Measurements from ENCODE around the gene GRIK5.

GRIK5 gene

DNA sequence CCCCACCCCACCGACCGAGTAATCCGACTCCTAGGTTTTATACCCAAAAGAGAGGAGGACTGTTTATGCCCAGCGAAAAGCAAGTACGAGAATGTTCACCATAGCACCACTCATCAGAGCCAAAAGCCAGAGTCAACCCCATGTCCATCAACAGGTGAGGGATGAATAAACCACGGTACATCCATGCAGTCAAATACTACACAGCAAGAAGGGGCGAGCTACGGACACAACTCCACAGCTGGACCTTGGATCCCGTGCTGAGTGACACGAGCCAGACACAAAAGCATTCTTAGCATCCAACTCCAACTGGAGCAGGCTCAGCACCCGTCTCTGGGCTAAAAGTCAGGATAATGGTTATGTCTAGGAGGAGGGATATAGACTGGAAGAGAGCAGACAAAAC, 98.6 kb downstream of the GRIK5 start:
- no peak for DNase-seq
- no peaks in the 10 kb centered on the region for H3K36me3 Mint-ChIP-seq
- H3K4me1 Mint-ChIP-seq = no peaks in the 10 kb centered on the region
- CTCF ChIA-PET = no interaction called here
- peaks cover 8% of the 10 kb centered on the region for H3K27me3 Mint-ChIP-seq
- no peak overlapping the region for H3K27ac Mint-ChIP-seq
- H3K9me3 Mint-ChIP-seq = no peaks in the 10 kb centered on the region
- H3K4me3 Mint-ChIP-seq = no peak overlapping the region

DNA sequence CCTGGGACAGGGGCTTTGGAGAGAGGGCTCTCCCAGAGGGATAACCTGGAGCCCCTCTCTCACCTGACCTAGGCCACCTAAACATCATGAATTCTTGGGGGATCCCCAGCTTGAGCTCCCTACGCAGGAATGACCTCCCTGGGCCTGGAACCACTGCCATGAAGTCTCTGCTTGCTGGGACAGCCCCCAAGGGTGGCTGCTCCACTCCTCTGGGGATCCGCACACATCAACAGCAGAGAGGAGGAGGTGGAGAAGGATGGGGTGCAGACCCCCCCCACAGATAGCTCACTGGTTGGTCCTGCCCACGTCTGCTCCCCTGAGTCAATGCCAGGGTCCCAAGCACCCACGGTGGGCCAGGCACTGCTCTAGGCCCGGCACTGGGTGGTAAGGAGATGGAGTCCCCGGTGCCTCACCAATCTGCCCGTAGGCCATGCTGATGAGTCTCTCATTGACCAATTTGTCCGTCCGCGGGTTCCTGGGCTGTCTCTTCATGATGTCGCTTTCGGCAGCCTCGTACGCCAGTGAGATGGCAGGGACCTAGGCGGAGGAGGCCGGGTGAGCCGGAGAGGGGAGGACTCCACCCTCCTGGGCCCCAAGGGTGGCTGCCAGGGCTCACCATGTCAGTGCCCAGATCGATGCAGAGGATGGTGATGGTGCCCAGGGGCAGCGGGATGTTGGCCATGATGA, 100.1 kb downstream of the GRIK5 start:
- DNase-seq = no peak
- H3K9me3 Mint-ChIP-seq = no peaks in the 10 kb centered on the region
- CTCF ChIA-PET = no interaction called here
- H3K27me3 Mint-ChIP-seq = peaks cover 13% of the 10 kb centered on the region
- H3K4me3 Mint-ChIP-seq = no peak overlapping the region
- H3K4me1 Mint-ChIP-seq = no peaks in the 10 kb centered on the region
- H3K36me3 Mint-ChIP-seq = no peaks in the 10 kb centered on the region
- no peak overlapping the region for H3K27ac Mint-ChIP-seq

DNA sequence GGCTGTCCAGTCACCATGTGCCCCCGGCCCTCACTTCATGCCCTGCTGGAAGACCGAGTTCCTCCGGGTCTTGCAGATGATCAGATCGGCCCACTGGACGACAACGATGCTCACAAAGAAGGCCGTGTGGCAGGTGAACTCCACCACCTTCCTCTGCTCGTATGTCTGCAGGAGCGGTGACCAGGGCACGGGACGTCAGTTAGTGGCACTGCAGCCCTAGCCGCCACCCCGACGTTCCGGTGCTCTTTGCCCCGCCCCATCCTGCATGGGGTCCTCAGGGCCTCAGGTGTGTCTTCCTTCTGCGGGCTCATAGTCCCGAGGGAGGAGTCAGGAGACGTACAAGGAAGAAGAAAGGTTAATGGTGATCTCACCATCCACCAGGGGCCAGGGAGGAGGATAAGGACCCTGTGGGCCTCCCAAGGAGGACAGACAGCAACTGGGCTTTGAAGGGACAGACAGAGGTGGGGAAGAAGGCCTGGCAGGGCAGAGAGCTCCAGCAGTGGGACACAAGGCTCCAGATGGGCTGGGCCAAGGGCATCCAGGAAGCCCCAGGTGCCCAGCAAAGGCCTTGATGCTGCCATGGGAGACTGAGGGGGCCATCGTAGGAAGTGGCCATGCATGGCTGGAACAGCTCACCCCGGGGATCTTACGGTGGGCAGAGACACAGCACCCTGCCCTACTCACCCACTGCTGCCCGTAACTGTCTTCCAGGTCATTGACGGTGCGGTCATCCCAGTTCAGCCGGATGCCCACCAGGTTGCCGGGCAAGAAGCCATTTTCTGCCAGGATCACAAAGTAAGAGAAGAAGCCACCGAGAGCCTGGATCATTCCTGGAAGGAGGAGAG, 101.0 kb downstream of the GRIK5 start:
- CTCF ChIA-PET = no interaction called here
- Mint-ChIP-seq H3K27me3 (peaks cover 13% of the 10 kb centered on the region), H3K4me1 (no peaks in the 10 kb centered on the region), H3K36me3 (no peaks in the 10 kb centered on the region), H3K9me3 (no peaks in the 10 kb centered on the region), H3K4me3 (no peak overlapping the region), H3K27ac (no peak overlapping the region)
- DNase-seq = no peak

DNA sequence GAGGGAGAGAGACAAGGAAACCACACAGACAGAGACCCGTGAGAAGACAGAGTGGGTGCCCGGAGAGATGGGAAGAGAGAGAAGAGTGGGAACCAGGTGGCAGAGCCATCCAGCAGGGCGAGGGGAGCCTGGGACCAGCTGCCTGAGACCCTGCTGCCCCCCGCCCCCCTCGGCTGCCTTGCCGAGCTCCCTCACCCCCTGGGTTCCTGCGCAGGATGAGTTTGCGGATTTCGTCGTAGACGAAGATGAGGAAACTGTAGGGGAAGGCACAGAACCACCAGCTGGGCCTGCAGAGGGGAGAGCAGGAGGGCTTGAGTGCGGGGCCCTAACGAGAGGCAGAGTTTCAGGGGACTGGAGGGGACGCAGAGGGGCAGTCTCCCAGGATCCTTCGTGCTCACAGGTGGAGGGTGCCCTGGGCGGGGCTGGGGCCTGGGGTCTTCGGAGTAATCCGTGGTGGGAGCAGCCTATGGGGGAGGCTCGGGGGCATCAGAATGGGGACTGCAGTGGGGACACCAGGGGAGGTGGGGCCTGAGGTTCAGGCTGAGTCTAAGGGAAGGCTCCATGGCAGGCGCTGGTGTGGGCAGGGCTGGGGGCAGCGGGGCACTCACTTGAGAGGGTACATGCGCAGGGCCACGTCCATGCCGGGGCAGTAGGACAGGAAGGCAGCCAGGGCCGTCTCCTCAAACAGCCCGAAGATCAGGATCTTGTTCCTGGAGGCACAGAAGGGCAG, 102.8 kb downstream of the GRIK5 start:
- no peak for DNase-seq
- Mint-ChIP-seq H3K4me1 (no peaks in the 10 kb centered on the region), H3K27ac (no peak overlapping the region), H3K27me3 (peaks cover 13% of the 10 kb centered on the region), H3K4me3 (no peak overlapping the region), H3K9me3 (no peaks in the 10 kb centered on the region), H3K36me3 (no peaks in the 10 kb centered on the region)
- CTCF ChIA-PET = no interaction called here

DNA sequence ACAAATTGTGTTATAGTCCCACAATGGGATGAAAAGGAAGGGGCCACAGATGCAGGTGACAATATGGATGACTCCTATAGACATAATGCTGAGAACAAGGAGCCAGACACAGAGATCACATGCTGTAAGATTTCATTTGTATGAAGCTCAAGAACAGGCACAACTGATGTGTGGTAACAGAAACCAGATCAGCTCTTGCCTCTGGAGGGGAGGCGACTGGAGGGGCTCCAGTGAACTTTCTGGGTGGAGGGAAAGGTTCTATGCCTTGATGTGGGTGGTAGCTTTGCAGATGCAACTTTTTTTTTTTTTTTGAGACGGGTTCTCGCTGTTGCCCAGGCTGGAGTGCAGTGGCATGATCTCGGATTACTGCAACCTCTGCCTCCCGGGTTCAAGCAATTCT, 104.9 kb downstream of the GRIK5 start:
- Mint-ChIP-seq H3K4me1 (peaks cover 3% of the 10 kb centered on the region), H3K27me3 (peaks cover 13% of the 10 kb centered on the region), H3K9me3 (no peaks in the 10 kb centered on the region), H3K4me3 (no peak overlapping the region), H3K36me3 (no peaks in the 10 kb centered on the region), H3K27ac (no peak overlapping the region)
- DNase-seq = no peak
- CTCF ChIA-PET = interaction anchor here (1.7 kb wide), 1 partner anchor 70 kb away, joined by 5 read pairs; no protein-coding TSS in a partner anchor

DNA sequence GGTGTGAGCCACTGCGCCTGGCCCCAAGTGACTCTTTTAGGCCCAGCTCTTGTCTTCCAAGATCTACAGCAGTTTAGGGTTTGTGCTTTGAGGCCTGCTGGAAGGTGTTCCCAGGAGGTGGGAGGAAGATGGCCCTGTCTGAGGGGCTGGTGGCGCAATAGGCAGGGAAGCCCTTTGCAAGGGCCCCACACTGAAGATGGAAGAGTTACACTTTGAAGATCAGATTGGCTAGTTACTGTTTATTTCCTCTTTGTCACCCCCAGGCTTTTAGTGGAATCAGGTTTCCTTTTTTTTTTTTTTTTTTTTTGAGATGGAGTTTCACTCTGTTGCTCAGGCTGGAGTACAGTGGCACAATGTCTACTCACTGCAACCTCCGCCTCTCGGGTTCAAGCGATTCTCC, 109.0 kb downstream of the GRIK5 start:
- no peak overlapping the region for H3K4me3 Mint-ChIP-seq
- CTCF ChIA-PET = interaction anchor here (1.2 kb wide), 1 partner anchor 77 kb away, joined by 3 read pairs; no protein-coding TSS in a partner anchor

DNA sequence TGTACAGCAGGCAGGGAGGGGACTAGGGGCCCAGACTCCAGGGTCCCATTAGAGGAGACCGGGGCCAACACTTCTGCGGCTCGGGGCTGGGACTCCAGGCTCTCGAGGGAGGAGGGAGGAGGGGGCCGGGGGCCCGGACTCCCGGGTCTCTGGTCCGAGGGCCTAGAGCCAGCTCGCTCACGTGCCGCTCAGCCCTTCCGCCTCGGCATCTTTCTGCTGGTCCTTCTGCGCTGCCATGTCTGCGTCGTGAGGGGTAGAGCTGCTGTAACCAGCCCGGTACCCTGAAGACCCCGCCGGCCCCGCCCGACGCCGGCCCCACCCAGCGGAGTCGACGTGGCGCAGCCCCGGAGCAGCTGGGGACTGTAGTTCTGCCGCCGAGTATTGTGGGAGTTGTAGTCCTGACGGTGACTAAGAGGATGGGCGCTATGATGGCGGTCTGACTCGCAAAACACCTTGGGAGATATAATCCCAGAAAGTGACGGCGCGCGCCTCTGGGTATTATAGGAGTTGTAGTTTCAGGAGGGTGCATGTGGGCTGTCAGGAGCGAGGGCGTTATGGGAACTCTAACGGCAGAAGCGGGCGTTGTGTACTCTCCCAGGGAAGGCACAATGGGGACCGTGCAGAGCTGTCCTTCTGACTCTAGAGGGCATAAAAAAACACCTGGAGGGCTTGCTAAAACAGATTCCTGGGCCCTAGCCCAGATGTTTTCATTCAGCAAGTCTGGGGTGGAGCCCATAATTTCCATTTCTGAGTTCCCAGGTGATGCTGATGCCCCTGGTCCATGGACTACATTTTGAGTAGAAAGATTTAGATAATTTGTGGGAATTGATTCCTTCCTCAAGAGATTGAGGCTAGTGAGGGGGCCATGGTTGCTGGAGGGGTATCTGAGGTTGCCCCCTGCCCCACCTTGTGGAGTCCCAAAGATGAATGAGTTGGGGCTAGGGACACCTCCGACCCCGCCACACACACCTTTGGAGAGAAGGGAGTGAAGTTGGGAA, 110.7 kb downstream of the GRIK5 start, which contains the start of gene RABAC1:
RABAC1 (minus strand) TSS at position 266 of the 998 bp plus-strand sequence; CDS start at position 237, 29 bp downstream.
- Mint-ChIP-seq H3K4me1 (peaks cover 27% of the 10 kb centered on the region), H3K36me3 (peaks cover 2% of the 10 kb centered on the region), H3K4me3 (peak within 1 kb of the TSS; percentile 86), H3K27ac (peak within 1 kb of the TSS; percentile 85), H3K9me3 (no peaks in the 10 kb centered on the region), H3K27me3 (no peaks in the 10 kb centered on the region)
- CTCF ChIA-PET = interaction anchor here (1.2 to 4.2 kb wide), 6 partner anchors 76 to 134 kb away, joined by 3 to 19 read pairs (median 4); partner anchors contain the start of gene RPS19
- peak; percentile 95 for DNase-seq

More for the DNA sequence above, 109.0 kb downstream of the GRIK5 start:
- DNase-seq = no peak
- no peak overlapping the region for H3K27ac Mint-ChIP-seq
- H3K4me1 Mint-ChIP-seq = peaks cover 27% of the 10 kb centered on the region
- peaks cover 5% of the 10 kb centered on the region for H3K27me3 Mint-ChIP-seq
- peaks cover 2% of the 10 kb centered on the region for H3K36me3 Mint-ChIP-seq
- no peaks in the 10 kb centered on the region for H3K9me3 Mint-ChIP-seq

DNA sequence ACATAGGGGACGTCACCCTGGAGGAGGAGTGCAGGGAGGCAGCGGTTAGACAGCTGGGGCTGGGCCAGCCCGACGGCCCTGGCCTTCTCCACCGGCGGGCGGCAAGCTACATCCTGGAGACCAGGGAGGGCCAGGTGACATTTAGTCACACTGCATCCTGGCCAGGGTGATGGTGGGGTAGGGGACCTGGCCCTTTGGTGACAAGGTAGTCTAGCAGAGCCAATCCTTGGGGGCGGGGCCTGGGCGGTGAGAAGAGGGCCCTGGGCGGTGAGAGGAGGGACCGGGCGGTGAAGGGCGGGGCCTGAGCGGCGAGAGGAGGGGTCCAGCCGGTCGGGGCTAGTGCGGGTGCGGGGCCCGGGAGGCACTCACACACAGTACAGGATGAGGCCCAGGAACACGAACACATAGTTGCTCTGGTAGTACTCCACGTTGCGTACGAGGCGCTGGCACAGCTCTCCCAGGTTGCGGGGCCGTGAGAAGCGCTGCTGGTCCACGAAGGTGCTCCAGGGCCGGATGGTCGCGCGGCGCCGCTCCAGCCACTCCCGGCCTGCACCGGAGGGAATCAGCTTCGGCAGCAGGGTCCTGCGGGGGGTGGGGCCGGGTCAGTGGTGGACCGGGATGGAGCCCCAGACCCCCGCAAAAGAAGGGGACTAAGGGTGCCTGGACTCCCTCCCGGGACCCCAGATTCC, 111.5 kb downstream of the GRIK5 start:
- CTCF ChIA-PET = interaction anchor here (0.6 to 4.2 kb wide), 9 partner anchors 12 to 166 kb away, joined by 3 to 19 read pairs (median 4); partner anchors contain the start of gene RPS19
- Mint-ChIP-seq H3K4me3 (peak overlapping the region; percentile 86), H3K27me3 (no peaks in the 10 kb centered on the region), H3K36me3 (peaks cover 2% of the 10 kb centered on the region), H3K9me3 (no peaks in the 10 kb centered on the region), H3K27ac (peak overlapping the region; percentile 85), H3K4me1 (peaks cover 27% of the 10 kb centered on the region)
- DNase-seq = peak; percentile 92

DNA sequence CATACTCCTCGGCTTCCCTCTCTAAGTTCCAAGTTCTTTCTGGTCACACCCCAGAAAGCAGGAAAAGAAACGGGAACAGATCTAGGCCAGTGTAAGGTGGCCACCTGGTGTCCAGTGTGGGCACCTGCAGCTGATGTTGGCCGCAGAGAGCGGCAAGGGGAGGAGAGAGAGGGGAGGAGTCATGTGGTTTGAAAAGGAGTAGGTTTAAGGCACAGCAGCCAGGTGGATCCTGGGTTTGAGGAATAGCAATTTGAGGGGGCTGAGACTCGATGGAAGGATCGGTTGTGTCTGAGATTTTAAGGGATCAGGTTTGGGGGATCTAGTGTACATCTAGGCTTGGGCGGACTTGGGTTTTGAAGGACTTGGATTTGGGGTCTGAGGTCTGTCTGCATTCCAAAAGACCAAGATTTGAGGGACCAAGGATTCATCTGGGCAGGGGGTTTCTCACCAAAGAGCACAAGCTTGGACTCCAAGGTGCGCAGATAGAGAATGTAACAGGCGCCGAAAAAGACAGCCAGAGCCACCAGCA, 112.1 kb downstream of the GRIK5 start:
- peaks cover 2% of the 10 kb centered on the region for H3K36me3 Mint-ChIP-seq
- peak; percentile 58 for DNase-seq
- H3K4me3 Mint-ChIP-seq = peak overlapping the region; percentile 86
- CTCF ChIA-PET = interaction anchor here (0.6 to 4.2 kb wide), 11 partner anchors 11 to 251 kb away, joined by 3 to 19 read pairs (median 4); partner anchors contain the start of gene RPS19
- H3K27ac Mint-ChIP-seq = peak overlapping the region; percentile 85
- H3K9me3 Mint-ChIP-seq = no peaks in the 10 kb centered on the region
- H3K27me3 Mint-ChIP-seq = no peaks in the 10 kb centered on the region
- peaks cover 27% of the 10 kb centered on the region for H3K4me1 Mint-ChIP-seq

DNA sequence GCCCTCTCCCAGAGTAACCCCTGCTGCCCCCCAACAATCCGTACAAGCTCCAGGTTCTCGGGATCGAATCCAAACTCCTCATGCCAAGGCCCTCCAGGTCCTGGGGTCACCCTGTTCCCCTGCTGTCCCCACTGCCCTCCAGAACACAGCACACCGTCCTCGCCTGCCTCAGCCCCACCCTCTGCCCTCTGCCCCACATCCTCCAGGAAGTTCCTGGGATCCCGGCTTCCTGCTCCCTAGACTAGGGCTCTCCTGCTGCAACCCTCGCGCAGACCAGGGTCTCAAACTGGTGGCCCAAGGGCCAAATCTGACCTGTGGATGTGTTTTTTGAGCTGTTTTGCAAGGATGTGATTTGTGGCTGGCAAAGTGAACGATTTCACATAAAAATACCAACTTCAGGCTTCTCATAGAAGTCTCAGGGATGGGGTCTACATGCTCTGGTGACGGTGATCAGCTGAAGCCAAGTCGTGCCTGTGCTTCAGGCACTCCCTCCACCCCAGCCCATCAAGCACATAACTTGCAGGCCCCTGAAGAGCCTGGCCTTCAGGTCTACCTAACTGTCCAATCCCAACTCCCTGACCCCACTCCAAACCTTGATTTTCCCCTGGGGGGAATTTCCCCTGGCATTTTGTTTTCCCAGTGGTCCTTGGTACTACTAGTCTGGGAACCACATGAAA, 112.7 kb downstream of the GRIK5 start:
- no peaks in the 10 kb centered on the region for H3K9me3 Mint-ChIP-seq
- CTCF ChIA-PET = interaction anchor here (1.2 to 4.2 kb wide), 8 partner anchors 11 to 250 kb away, joined by 3 to 19 read pairs (median 6); partner anchors contain the start of gene RPS19
- peaks cover 2% of the 10 kb centered on the region for H3K36me3 Mint-ChIP-seq
- no peaks in the 10 kb centered on the region for H3K27me3 Mint-ChIP-seq
- no peak for DNase-seq
- peak overlapping the region; percentile 86 for H3K4me3 Mint-ChIP-seq
- peak overlapping the region; percentile 85 for H3K27ac Mint-ChIP-seq
- H3K4me1 Mint-ChIP-seq = peaks cover 27% of the 10 kb centered on the region

DNA sequence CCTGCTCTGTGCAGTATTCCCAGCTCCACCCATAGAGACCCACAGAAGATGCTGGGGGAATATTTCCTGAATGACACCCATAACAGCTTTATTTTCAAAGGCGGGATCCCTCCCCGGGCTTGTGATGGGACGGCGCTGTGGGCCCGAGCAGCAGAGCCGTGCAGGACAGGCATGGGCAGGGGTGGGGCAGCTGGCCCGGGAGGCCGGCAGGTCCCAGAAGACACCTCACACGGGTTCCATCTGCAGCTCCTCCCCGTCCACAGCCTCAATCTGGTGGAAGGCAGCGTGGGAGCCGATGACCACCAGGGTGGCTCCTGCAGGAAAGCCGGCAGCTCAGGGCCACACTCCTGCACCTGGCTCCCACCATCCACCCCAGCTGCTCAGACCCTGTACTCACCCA, 113.4 kb downstream of the GRIK5 start:
- CTCF ChIA-PET = interaction anchor here (1.3 to 4.2 kb wide), 4 partner anchors 10 to 250 kb away, joined by 3 to 18 read pairs (median 12); no protein-coding TSS in a partner anchor
- Mint-ChIP-seq H3K27me3 (peaks cover 3% of the 10 kb centered on the region), H3K9me3 (no peaks in the 10 kb centered on the region), H3K36me3 (peaks cover 2% of the 10 kb centered on the region), H3K4me3 (peak overlapping the region; percentile 23), H3K4me1 (peaks cover 29% of the 10 kb centered on the region), H3K27ac (peak overlapping the region; percentile 75)
- no peak for DNase-seq

DNA sequence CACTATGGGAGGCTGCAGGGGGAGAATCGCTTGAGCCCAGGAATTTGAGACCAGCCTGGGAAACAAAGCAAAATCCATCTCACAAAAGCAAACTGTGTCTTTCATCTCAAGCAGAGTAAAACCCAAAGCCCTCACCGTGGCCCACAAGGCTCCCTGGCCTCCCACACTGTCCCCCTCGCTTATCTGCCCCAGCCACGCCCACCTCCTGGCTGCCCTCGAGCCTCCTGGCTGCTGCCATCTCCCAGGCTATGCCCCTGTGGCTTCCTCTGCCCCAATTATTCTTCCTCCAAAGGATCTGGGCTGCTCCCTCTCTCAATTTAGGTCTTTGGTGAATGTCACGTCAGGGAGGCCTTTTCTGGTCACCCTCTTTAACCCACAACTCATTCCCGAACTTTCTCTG, 114.5 kb downstream of the GRIK5 start:
- Mint-ChIP-seq H3K9me3 (no peaks in the 10 kb centered on the region), H3K27ac (no peak overlapping the region), H3K27me3 (peaks cover 5% of the 10 kb centered on the region), H3K36me3 (peaks cover 2% of the 10 kb centered on the region), H3K4me1 (peaks cover 30% of the 10 kb centered on the region), H3K4me3 (no peak overlapping the region)
- CTCF ChIA-PET = interaction anchor here (3.1 kb wide), 1 partner anchor 9 kb away, joined by 8 read pairs; no protein-coding TSS in a partner anchor
- no peak for DNase-seq

Data from activated naive CD4-positive, alpha-beta T cell treated with anti-CD3 and anti-CD28 coated beads, Interleukin-2, amount 10 ng/mL, durations not matched to agents 7 days and 5 days (primary cell).